Left ventricle myocardium inferior (tissue), 1 donor: Measurements from ENCODE around the gene MRPS27. TPM values are rescaled to one million over a fixed set of nuclear protein-coding genes. Genes with fewer than 3 reads are reported as not detected.

Source experiments
- DNase-seq: peaks from one replicate; pipeline ENCODE4 v3.0.0-alpha.2; 2020
- H3K27ac ChIP-seq: fragments of 200-600 bp; replicated peaks from 2 replicates; pipeline ENCODE4 v1.8.0; 2021
- H3K27me3 ChIP-seq: fragments of 200-600 bp; 2 replicates; pipeline ENCODE4 v1.8.0; 2021; ENCODE audit warnings: low read depth
- H3K36me3 ChIP-seq: fragments of 200-600 bp; 2 replicates; pipeline ENCODE4 v1.8.0; 2021
- H3K4me1 ChIP-seq: fragments of 200-600 bp; 2 replicates; pipeline ENCODE4 v1.8.0; 2021
- H3K4me3 ChIP-seq: fragments of 200-600 bp; 2 replicates; pipeline ENCODE4 v1.8.0; 2021; ENCODE audit warnings: mild to moderate bottlenecking, moderate library complexity
- H3K9me3 ChIP-seq: fragments of 200-600 bp; replicated peaks from 2 replicates; pipeline ENCODE4 v1.8.0; 2021
- CTCF ChIP-seq: fragments of 200-600 bp; IDR thresholded peaks from 2 replicates; pipeline ENCODE4 v1.8.0; 2021; ENCODE audit warnings: antibody characterized with exemption, mild to moderate bottlenecking, borderline replicate concordance
- intact Hi-C: fragments of 100-400 bp; cut with micrococcal nuclease; formaldehyde crosslinking; loops from one replicate; pipeline ENCODE4 v1.11.0; 2022
- total RNA-seq: library from RNA; stranded (reverse); fragmentation: NEBNext Ultra II Directional; extraction: Animal tissue kit (Norgen Biotek cat#: 25700); gene quantifications from one replicate; pipeline ENCODE4 v1.2.1, GENCODE V29; 2021
- donor health status: DM: no; HTN: yes; CAD: no; lungs with severe emphysema.

Gene MRPS27
- total RNA-seq, 1 donor from 2014 or later = 72.0 TPM

GRCh38 chr5:72221541-72221940 lies 98.5 kb downstream of the MRPS27 start:
- no peak for TF ChIP-seq CTCF
- Histone ChIP-seq H3K36me3 (peaks cover 90% of the 10 kb centered on the region), H3K4me1 (peaks cover 14% of the 10 kb centered on the region), H3K9me3 (no peaks in the 10 kb centered on the region), H3K4me3 (no peak overlapping the region), H3K27me3 (no peaks in the 10 kb centered on the region), H3K27ac (no peak overlapping the region)
- DNase-seq = no peak
- intact Hi-C loops = no loop called here

DNA sequence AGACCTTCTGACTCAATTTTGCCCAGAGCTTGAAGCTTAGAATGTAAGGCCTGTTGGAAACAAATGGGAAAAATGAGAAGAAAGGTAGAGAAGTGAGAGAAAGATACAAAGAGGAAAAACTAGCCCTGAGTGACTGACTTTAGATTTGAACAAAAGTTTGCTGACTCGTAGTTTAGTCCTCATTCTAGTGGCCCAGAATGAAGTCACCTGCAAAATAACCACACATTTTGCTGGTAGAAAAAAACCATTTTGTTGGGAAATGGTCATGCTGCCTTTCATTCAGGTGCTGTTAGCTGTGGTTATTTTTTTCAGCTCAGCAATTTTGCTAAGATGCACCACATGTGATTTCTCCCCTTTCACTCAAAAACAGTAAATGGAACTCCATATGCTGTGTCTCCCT lies 98.9 kb downstream of the MRPS27 start:
- Histone ChIP-seq H3K4me3 (no peak overlapping the region), H3K27me3 (no peaks in the 10 kb centered on the region), H3K27ac (no peak overlapping the region), H3K4me1 (peaks cover 10% of the 10 kb centered on the region), H3K36me3 (peaks cover 86% of the 10 kb centered on the region), H3K9me3 (no peaks in the 10 kb centered on the region)
- intact Hi-C loops = no loop called here
- DNase-seq = no peak
- no peak for TF ChIP-seq CTCF

DNA sequence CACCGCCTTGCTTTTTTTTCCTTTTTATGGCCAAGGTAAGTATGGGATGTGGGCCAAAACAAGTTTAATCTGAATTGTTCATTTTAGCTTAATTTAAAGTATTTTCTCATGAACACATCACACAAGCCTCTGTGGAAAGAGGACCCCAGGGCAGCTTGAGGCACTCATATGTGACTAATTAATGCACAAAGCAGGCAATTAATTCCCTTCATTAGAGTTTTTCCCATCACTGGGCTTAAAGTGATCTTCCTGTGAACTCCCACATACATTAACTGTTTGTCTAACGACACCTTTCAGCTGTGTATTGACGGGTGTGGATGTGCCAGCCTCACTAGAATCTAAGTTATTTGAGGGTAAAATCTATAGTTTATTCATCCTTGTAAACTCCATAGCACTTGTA lies 103.3 kb downstream of the MRPS27 start:
- Histone ChIP-seq H3K9me3 (no peaks in the 10 kb centered on the region), H3K36me3 (peaks cover 45% of the 10 kb centered on the region), H3K27me3 (no peaks in the 10 kb centered on the region), H3K4me1 (peaks cover 17% of the 10 kb centered on the region), H3K27ac (no peak overlapping the region), H3K4me3 (no peak overlapping the region)
- TF ChIP-seq CTCF = no peak
- DNase-seq = no peak
- intact Hi-C loops = no loop called here

DNA sequence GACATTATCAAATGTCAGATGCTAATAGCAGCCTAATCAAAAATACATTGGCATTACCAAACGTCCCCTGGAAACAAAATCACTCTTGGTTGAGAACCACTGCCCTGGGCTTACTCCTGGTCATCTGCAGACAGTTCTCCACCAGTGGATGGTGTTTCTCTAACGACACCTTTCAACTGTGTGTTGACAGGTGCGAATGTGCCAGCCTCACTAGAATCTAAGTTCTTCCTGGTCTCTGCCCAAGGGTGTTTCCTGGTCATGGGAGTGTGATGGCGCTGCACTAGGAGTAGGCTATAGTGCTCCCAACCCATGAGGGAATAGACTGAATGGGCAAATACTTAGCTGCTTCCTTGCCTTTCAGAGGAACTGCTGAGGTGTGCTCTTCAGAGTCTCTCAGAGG lies 105.9 kb downstream of the MRPS27 start:
- intact Hi-C loops = no loop called here
- TF ChIP-seq CTCF = no peak
- H3K27ac ChIP-seq = peak overlapping the region; percentile 46
- no peaks in the 10 kb centered on the region for H3K9me3 ChIP-seq
- no peaks in the 10 kb centered on the region for H3K27me3 ChIP-seq
- peaks cover 22% of the 10 kb centered on the region for H3K36me3 ChIP-seq
- no peak overlapping the region for H3K4me3 ChIP-seq
- peaks cover 40% of the 10 kb centered on the region for H3K4me1 ChIP-seq
- no peak for DNase-seq

DNA sequence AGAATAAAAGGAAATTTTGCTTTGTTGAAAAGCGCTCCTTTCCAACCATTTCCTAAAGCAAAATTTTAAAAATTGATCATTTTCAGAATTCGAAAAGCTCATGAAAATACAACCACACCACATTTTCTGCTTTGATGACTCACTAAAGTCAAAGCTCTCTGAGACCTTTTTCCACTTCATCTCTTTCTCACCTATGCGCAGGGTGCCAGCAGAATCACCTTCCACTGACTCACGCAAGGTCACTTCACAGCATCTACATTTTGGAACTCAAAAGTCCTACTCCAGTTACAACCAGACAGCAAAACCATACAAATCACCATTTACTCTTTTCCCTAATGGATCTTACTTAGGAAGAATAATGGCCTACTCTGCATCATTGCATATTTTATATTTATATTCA lies 106.6 kb downstream of the MRPS27 start:
- no peak overlapping the region for H3K4me3 ChIP-seq
- peak overlapping the region; percentile 46 for H3K27ac ChIP-seq
- peaks cover 40% of the 10 kb centered on the region for H3K4me1 ChIP-seq
- TF ChIP-seq CTCF = no peak
- peaks cover 15% of the 10 kb centered on the region for H3K36me3 ChIP-seq
- no peaks in the 10 kb centered on the region for H3K27me3 ChIP-seq
- DNase-seq = no peak
- no peaks in the 10 kb centered on the region for H3K9me3 ChIP-seq
- intact Hi-C loops = no loop called here

- no peak overlapping the region for H3K4me3 ChIP-seq
- no peak for TF ChIP-seq CTCF
- H3K9me3 ChIP-seq = no peaks in the 10 kb centered on the region
- H3K27ac ChIP-seq = peak overlapping the region; percentile 77
- peaks cover 40% of the 10 kb centered on the region for H3K4me1 ChIP-seq
- no peaks in the 10 kb centered on the region for H3K27me3 ChIP-seq
- H3K36me3 ChIP-seq = peaks cover 4% of the 10 kb centered on the region
- no peak for DNase-seq
- intact Hi-C loops = no loop called here
Measured at GRCh38 chr5:72212171-72212570, 107.9 kb downstream of the MRPS27 start.
